ENCODE measurements around the gene CDKAL1.

CDKAL1 gene

DNA sequence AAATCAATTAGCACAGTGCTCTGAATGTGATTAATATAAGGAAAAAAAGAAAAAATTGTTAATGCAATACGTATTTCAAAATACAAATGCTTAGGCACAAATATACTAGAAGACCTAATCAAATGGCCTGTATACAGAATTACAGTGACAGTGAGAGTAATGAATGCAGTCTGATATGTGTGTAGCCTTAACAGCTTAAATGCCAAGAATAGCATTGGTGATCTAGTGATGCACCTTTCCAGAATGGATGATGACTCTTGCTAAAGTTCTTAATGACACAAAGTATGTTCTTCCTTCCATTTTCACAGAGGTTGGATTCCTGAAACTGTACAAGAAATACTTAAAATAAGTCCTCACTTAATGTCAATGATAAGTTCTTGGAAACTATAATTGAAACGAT, 131.0 kb downstream of the CDKAL1 start:
- no peak overlapping the region for H3K4me3 ChIP-seq (ENCODE audit: low read depth, low read length)
- ChIA-PET CTCF (no interaction called here), POLR2A (no interaction called here)
- DNase-seq (ENCODE audit: low read depth, low spot score): no peak
- TF ChIP-seq, protein P1, sequence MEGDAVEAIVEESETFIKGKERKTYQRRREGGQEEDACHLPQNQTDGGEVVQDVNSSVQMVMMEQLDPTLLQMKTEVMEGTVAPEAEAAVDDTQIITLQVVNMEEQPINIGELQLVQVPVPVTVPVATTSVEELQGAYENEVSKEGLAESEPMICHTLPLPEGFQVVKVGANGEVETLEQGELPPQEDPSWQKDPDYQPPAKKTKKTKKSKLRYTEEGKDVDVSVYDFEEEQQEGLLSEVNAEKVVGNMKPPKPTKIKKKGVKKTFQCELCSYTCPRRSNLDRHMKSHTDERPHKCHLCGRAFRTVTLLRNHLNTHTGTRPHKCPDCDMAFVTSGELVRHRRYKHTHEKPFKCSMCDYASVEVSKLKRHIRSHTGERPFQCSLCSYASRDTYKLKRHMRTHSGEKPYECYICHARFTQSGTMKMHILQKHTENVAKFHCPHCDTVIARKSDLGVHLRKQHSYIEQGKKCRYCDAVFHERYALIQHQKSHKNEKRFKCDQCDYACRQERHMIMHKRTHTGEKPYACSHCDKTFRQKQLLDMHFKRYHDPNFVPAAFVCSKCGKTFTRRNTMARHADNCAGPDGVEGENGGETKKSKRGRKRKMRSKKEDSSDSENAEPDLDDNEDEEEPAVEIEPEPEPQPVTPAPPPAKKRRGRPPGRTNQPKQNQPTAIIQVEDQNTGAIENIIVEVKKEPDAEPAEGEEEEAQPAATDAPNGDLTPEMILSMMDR (IDR thresholded peaks at IDR 0.05; ENCODE audit: insufficient read depth, low read length, missing control alignments): no peak

DNA sequence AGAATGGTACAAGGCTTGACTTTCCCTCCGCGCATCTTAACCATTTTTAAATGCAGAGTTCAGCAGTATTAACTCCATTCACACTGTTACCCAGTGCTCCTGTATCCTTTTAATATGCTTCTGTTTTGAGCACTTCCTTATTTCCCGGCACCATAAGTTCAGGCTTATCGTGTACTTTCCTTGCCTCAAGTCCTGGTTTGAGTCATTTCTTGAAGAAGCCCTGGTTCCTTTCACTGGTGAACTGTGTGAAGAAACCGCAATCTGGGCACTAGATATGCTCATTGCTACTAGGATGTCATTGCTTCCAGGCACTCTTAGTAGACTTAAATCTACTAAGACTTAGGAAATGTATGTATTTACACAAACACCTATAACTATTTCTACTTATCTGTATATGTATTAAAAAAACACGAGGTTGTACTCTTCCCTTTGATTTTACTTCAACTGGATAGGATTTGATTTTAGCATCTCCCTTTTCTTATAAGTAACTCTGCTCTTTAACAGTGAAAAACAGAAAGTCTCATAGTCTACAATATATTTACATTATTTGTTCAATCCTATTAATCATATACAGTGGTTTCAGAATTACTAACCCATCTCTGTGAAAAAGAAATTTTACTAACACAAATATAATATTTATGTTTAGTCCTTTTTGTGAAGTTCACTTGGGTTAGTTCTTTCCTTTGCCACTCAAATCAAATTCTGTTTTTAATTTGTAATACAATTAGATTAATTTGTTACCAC, 135.5 kb downstream of the CDKAL1 start:
- no peak overlapping the region for H3K4me3 ChIP-seq (ENCODE audit: low read depth, low read length)
- TF ChIP-seq, protein P1 (IDR thresholded peaks at IDR 0.05; ENCODE audit: insufficient read depth, low read length, missing control alignments): no peak
- POLR2A ChIA-PET: no interaction called here
- DNase-seq (ENCODE audit: low read depth, low spot score): no peak
- CTCF ChIA-PET: interaction anchor here (0.6 to 1.0 kb wide), 2 partner anchors 10 to 27 kb away, joined by 3 read pairs; no protein-coding TSS in a partner anchor

DNA sequence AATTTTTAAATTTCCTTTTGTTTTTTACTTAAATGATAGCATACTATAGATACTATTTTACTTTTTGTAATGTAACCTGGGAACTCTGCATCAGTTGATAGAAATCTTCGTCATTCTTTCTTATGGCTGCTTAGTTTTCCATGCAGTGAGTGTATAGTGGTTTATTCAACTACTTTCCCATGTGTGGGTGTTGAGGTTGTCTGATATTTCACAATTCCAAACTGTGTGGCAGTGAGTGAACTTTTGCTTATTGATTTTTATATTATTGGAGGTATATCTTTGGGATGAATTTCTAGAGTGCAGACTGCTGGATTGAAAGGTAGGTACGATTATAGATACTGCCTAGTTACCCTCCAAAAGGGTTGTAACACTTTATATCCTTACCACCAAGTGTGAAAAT, 136.5 kb downstream of the CDKAL1 start:
- POLR2A ChIA-PET: no interaction called here
- DNase-seq (ENCODE audit: low read depth, low spot score): no peak
- TF ChIP-seq, protein P1 (IDR thresholded peaks at IDR 0.05; ENCODE audit: insufficient read depth, low read length, missing control alignments): no peak
- CTCF ChIA-PET: no interaction called here
- no peak overlapping the region for H3K4me3 ChIP-seq (ENCODE audit: low read depth, low read length)

DNA sequence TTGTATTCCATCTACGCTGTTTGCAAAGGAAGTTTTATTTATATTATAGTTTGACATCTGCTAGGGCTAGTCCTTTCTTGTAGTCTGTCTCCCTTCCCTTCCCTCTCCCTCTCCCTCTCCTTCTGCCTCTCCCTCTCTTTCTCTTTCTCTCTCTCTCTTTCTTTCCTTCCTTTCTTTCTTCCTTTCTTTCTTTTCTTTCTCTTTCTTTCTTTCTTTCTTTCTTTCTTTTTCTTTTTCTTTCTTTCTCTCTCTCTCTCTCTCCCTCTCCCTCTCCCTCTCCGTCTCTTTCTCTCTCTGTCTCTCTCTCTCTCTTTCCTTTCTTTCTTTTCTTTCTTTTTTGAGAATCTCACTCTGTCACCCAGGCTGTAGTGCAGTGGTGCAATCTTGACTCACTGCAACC, 137.8 kb downstream of the CDKAL1 start:
- ChIA-PET CTCF (no interaction called here), POLR2A (no interaction called here)
- TF ChIP-seq, protein P1 (IDR thresholded peaks at IDR 0.05; ENCODE audit: insufficient read depth, low read length, missing control alignments): no peak
- no peak for DNase-seq (ENCODE audit: low read depth, low spot score)
- no peak overlapping the region for H3K4me3 ChIP-seq (ENCODE audit: low read depth, low read length)

DNA sequence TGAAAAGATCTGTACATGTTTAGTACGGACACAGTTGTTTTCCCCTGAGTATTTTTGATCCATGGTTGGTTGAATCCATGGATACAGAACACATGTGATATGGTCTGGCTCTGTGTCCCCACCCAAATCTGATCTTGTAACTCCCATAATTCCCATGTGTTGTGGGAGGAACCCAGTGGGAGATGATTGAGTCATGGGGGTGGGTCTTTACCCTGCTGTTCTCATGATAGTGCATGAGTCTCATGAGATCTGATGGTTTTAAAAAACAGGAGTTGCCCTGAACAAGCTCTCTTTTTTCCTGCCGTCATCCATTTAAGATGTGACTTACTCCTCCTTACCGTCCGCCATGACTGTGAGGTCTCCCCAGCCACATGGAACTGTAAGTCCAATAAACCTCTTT, 139.2 kb downstream of the CDKAL1 start:
- ChIA-PET POLR2A (no interaction called here), CTCF (no interaction called here)
- TF ChIP-seq, protein P1 (IDR thresholded peaks at IDR 0.05; ENCODE audit: insufficient read depth, low read length, missing control alignments): no peak
- H3K4me3 ChIP-seq (ENCODE audit: low read depth, low read length): no peak overlapping the region
- no peak for DNase-seq (ENCODE audit: low read depth, low spot score)

DNA sequence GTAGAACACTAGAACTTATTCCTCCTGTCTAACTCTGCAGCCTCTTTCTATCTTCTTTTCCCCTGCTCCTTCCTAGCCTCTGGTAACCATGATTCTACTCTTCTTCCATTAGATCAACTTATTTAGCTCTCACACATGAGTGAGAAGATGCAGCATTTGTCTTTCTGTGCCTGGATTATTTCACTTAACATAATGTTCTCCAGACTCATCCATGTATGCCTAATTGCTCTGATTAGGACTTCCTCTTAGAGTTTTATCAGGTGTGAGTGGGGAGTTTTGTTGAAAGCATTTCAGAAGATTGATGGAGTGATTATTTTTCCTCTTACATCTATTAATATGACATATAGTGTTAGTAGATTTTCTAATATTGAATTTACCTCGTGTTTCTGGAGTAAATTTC, 140.4 kb downstream of the CDKAL1 start:
- TF ChIP-seq, protein P1 (IDR thresholded peaks at IDR 0.05; ENCODE audit: insufficient read depth, low read length, missing control alignments): no peak
- ChIA-PET CTCF (no interaction called here), POLR2A (interaction anchor here (0.6 kb wide), 1 partner anchor 489 kb away, joined by 3 read pairs; no protein-coding TSS in a partner anchor)
- no peak for DNase-seq (ENCODE audit: low read depth, low spot score)
- no peak overlapping the region for H3K4me3 ChIP-seq (ENCODE audit: low read depth, low read length)
